ENCODE data around the gene GPR78.

Gene GPR78

DNA sequence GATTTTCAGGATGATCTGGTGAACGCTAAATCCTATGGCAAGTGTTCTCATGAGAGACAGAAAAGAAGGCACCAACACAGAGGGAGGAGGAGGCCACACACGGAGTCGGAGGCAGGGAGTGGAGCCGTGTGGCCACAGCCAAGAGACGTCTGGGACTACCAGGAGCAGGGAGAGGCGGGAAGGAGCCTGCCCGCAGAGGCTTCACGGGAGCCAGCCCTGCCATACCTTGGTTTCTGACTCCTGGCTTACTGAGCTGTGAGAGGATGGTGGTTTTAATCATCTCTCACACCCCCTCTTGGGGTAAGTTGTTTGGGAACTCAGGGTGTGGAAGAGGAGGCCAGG is 33.5 kb upstream of the GPR78 start:
- DNase-seq (ENCODE audit: low read depth): no peak
- H3K4me3 ChIP-seq (ENCODE audit: low read length): no peak overlapping the region
- TF ChIP-seq, protein P1, sequence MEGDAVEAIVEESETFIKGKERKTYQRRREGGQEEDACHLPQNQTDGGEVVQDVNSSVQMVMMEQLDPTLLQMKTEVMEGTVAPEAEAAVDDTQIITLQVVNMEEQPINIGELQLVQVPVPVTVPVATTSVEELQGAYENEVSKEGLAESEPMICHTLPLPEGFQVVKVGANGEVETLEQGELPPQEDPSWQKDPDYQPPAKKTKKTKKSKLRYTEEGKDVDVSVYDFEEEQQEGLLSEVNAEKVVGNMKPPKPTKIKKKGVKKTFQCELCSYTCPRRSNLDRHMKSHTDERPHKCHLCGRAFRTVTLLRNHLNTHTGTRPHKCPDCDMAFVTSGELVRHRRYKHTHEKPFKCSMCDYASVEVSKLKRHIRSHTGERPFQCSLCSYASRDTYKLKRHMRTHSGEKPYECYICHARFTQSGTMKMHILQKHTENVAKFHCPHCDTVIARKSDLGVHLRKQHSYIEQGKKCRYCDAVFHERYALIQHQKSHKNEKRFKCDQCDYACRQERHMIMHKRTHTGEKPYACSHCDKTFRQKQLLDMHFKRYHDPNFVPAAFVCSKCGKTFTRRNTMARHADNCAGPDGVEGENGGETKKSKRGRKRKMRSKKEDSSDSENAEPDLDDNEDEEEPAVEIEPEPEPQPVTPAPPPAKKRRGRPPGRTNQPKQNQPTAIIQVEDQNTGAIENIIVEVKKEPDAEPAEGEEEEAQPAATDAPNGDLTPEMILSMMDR (conservative IDR thresholded peaks at IDR 0.05; ENCODE audit: low read depth, low read length): no peak

DNA sequence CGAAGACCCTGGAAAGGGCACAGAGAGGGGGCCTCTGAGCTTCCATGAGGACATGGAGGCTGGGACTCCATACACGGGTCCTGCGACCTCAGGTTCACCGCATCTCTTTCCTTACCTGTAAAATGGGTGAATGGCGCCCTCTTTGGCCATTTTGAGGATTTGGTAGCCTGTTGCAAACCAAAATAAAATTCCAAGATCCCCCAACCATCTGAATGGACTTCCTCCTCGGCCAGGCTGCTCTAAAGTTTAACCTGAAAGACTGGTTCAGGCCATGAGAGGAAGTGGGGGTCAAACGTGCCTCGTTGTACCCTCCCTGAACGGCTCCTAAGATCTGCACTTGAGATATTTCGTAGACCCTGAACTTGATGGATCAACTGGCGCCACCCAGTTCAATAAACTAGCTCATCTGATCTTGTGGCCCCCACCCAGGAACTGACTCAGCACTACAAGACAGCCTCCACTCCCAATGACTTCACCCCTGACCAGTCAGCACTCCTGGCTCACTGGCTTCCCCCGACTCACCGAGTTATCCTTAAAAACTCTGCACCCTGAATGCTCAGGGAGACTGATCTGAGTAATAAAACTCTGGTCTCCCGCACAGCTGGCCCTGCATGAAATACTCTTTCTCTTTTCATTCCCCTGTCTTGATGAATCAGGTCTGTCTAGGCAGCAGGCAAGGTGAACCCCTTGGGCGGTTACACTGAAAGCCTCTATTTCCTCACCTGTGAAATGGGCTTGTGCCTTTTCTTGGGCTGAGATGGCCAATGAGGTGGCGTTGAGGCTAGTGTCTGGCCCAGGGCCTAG is 32.9 kb upstream of the GPR78 start:
- no peak for DNase-seq (ENCODE audit: low read depth)
- TF ChIP-seq, protein P1 (conservative IDR thresholded peaks at IDR 0.05; ENCODE audit: low read depth, low read length): peak; percentile 54
- no peak overlapping the region for H3K4me3 ChIP-seq (ENCODE audit: low read length)

DNA sequence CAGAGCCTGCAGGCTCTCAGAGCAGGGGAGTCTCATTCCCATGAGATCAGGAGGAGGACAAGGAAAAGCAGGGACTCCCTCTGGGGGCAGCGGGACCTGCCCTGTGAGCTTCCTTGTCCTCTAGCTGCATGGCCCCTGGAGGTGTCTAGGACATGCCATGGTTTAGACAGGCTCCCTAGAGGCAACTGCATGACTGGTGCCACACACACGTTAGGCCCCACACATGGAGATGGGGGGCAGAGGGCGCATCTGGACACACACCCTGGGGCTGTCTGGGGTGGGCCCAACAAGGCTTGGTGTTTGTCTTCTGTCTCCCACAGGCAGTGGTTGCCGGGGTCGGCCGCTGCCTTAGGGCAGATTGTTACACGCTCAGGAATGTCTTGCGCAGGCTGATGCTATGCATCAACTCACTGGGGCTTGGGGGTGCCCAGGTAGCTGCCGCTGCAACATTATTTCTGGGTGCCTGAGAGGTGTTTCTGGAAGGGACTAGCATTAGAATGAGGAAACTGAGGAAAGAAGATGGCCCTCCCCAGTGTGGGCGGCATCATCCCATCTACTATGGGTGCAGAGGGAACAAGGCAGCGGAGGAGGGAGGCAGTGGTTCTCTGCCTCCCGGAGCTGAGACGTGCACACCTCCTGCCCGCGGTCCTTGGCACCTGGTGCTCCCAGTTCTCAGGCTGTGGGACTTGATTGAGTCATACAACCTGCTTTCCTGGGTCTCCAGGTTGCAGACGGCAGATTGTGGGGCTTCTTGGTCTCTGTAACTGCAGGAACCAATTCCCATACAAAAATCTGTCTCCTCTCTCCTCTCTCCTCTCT is 32.1 kb upstream of the GPR78 start:
- TF ChIP-seq, protein P1 (conservative IDR thresholded peaks at IDR 0.05; ENCODE audit: low read depth, low read length): no peak
- H3K4me3 ChIP-seq (ENCODE audit: low read length): no peak overlapping the region
- DNase-seq (ENCODE audit: low read depth): no peak

DNA sequence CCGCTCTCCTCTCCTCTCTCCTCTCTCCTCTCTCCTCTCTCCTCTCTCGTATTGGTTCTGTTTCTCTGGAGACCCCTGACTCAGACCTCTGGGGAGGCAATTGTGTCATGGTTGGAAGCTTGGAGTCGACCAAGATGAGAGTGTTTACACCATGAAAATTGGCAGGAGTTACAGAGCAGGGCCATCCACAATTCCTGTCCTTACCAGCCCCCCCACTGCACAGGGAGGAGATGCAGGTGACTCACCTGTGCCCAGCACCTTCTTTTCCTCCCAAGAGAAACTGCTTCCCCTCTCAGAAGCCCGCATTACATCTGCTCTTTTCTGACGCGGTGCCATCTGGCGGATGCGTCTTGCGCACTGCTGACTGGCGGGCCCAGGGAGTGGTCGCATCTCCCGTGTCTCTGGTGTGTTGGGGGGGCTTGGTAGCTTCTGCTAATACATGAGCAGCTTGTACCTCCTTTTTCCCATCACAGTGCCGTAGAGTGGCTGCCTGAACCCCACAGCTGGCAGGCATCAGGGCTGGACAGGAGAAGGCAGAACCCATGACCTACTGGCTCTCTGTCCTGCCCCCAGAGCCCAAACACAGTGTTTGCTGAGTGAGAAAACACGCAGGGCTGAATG is 31.4 kb upstream of the GPR78 start:
- no peak overlapping the region for H3K4me3 ChIP-seq (ENCODE audit: low read length)
- TF ChIP-seq, protein P1 (conservative IDR thresholded peaks at IDR 0.05; ENCODE audit: low read depth, low read length): no peak

DNA sequence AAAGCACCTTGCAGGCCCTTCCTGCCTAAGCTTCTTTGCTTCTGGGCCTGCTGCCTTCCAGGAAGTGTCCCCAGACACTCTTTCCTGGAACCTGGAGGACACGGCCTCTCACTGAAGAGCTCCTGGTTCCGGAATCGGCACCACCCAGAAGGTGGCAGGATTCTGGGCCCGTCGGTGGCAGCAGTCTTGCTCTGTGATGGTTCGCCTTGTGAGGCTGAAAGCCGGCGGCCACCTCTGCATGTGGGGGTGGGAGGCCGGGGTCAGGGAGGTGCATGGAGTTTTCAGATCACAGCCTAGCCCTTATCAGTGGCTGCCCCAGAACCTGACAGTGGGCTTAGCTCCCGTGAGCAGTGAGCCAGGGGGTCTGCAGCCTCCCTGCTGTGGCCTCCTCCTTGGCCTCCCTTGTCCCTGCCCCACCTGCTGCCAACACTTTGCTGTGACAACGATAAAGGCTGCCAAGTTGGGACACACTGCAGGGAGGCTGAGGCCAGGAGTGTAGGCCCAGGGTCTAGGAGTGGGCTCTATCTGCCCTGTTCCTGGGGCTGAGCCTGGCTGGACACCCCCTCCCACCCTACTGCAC is 30.8 kb upstream of the GPR78 start:
- H3K4me3 ChIP-seq (ENCODE audit: low read length): no peak overlapping the region
- TF ChIP-seq, protein P1 (conservative IDR thresholded peaks at IDR 0.05; ENCODE audit: low read depth, low read length): no peak
- no peak for DNase-seq (ENCODE audit: low read depth)

More for the DNA sequence above, 31.4 kb upstream of the GPR78 start:
- no peak for DNase-seq (ENCODE audit: low read depth)

DNA sequence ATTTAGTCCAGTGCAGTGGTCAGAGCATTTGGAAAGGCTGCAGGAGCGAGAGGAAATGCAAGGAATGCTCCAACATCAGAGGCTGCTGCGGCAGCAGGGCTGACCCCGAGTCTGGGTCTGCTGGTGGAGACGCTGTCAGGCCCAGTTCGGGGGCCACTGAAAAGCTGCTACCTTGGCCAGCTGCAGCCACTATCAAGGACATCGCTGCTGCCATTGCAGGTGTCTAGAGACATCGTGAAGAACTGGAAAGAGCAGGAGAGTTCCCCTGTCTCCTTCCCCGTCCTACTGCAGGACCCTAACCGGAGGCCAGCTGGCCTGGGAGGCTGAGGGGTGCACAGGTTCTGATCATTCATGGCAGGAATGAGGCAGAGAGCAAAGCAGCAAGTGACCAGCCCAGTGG is 29.5 kb upstream of the GPR78 start:
- DNase-seq (ENCODE audit: low read depth): no peak
- TF ChIP-seq, protein P1 (conservative IDR thresholded peaks at IDR 0.05; ENCODE audit: low read depth, low read length): no peak
- no peak overlapping the region for H3K4me3 ChIP-seq (ENCODE audit: low read length)
